HCT116 (cell line): ENCODE results near the gene ALB. TPM values are rescaled to one million over a fixed set of nuclear protein-coding genes. Genes with fewer than 3 reads are reported as not detected.

Experiments used
- ATAC-seq: fragments of 200-7000 bp; cut with Tn5 transposase; 2 replicates; pipeline ENCODE4 v1.9.1; 2020; ENCODE audit warnings: mild to moderate bottlenecking, moderate library complexity
- BruUV-seq: library from RNA; stranded (reverse); fragments of 400-500 nt; replicated peaks from 2 replicates; lab custom pipeline; 2021; lab: Mats Ljungman, UMichigan
- CTCF ChIA-PET: fragments of 300-600 bp; sonication (Branson Sonifier 250); formaldehyde crosslinking; loops from one replicate; lab custom pipeline; 2021; ENCODE audit warnings: antibody characterized with exemption; lab: Charles Lee
- POLR2A ChIA-PET: fragments of 300-600, 350-600 bp; sonication (Branson Sonifier 250); formaldehyde crosslinking; loops from one replicate; lab custom pipeline; 2021; ENCODE audit warnings: antibody characterized with exemption; lab: Charles Lee
- RAD21 ChIA-PET, 2 experiments: fragments of 300-600 bp; sonication (Branson Sonifier 250); formaldehyde crosslinking; loops; one replicate each; lab custom pipeline; 2023; ENCODE audit warnings: low total read pairs in 2 of 2; ENCODE audit not compliant: uncharacterized antibody in 2 of 2, unreplicated experiment in 2 of 2, low non-redundant PET in 1 of 2; lab: Charles Lee
- DNase-seq: peaks from one replicate; pipeline ENCODE4 v3.0.0-alpha.2; 2010; ENCODE audit warnings: low read depth, low spot score
- H2AFZ ChIP-seq: fragments of 200-600 bp; shearing (Covaris generic), sonication (generic); 2 replicates; pipeline ENCODE4 v1.6.1; 2017; ENCODE audit warnings: low read depth, mixed run types, mixed read lengths, antibody characterized with exemption, low read length; ENCODE audit not compliant: poor library complexity, severe bottlenecking
- H3K27ac ChIP-seq: 2 replicates; pipeline ENCODE4 v1.5.1; 2012; ENCODE audit warnings: low read depth, low read length
- H3K27me3 ChIP-seq: fragments of 200-600 bp; sonication (generic); 2 replicates; pipeline ENCODE4 v1.6.1; 2016; ENCODE audit warnings: mixed run types, low read length, mixed read lengths; ENCODE audit not compliant: insufficient read depth
- H3K36me3 ChIP-seq, 2 experiments: fragments of 200-500 bp in 1 of 2; fragments of 200-600 bp in 1 of 2; sonication (Bioruptor generic) in 1 of 2; sonication (generic) in 1 of 2; 2 replicates each; pipeline versions ENCODE4 v1.5.1 to v1.6.1; 2014 to 2016; ENCODE audit warnings: low read length in 2 of 2, inconsistent platforms in 1 of 2, mixed read lengths in 1 of 2, mixed run types in 1 of 2; ENCODE audit not compliant: insufficient read depth in 2 of 2, control insufficient read depth in 1 of 2
- H3K4me1 ChIP-seq, 2 experiments: fragments of 200-600 bp in 1 of 2; sonication (generic) in 1 of 2; 2 replicates each; pipeline versions ENCODE4 v1.5.1 to v1.6.1; 2012 to 2017; ENCODE audit warnings: low read length in 2 of 2, inconsistent platforms in 1 of 2, mild to moderate bottlenecking in 1 of 2, mixed read lengths in 1 of 2, mixed run types in 1 of 2, moderate library complexity in 1 of 2; ENCODE audit not compliant: insufficient read depth in 2 of 2, control insufficient read depth in 1 of 2
- H3K4me2 ChIP-seq: fragments of 200-600 bp; sonication (generic); 2 replicates; pipeline ENCODE4 v1.6.1; 2017; ENCODE audit warnings: mixed run types, low read length, mixed read lengths
- H3K4me3 ChIP-seq, 2 experiments: fragments of 200-600 bp in 1 of 2; sonication (generic) in 1 of 2; replicated peaks in 1 of 2; 2 replicates each; pipeline ENCODE4 v1.5.1; 2011 to 2016; ENCODE audit warnings: low read length in 2 of 2, control low read depth in 1 of 2, low read depth in 1 of 2, mild to moderate bottlenecking in 1 of 2, mixed read lengths in 1 of 2, mixed run types in 1 of 2
- H3K79me2 ChIP-seq: fragments of 200-600 bp; sonication (generic); 2 replicates; pipeline ENCODE4 v1.6.1; 2017; ENCODE audit warnings: mild to moderate bottlenecking, mixed run types, low read length, moderate library complexity, mixed read lengths; ENCODE audit not compliant: insufficient read depth
- H3K9ac ChIP-seq: fragments of 200-600 bp; sonication (generic); 2 replicates; pipeline ENCODE4 v1.6.1; 2016; ENCODE audit warnings: low read length, mixed read lengths
- H3K9me2 ChIP-seq: fragments of 200-600 bp; sonication (generic), shearing (Covaris generic); 2 replicates; pipeline ENCODE4 v1.6.1; 2017; ENCODE audit warnings: mixed run types, mild to moderate bottlenecking, moderate library complexity; ENCODE audit not compliant: insufficient read depth
- H3K9me3 ChIP-seq, 2 experiments: fragments of 200-500 bp in 1 of 2; fragments of 200-600 bp in 1 of 2; sonication (Bioruptor generic) in 1 of 2; sonication (generic) in 1 of 2; 2 replicates each; pipeline ENCODE4 v1.6.1; 2014 to 2017; ENCODE audit warnings: low read length in 2 of 2, mixed read lengths in 2 of 2, inconsistent platforms in 1 of 2, low read depth in 1 of 2, mild to moderate bottlenecking in 1 of 2, mixed run types in 1 of 2, moderate library complexity in 1 of 2; ENCODE audit not compliant: control insufficient read depth in 1 of 2, insufficient read depth in 1 of 2
- H4K20me1 ChIP-seq: fragments of 200-600 bp; sonication (generic), shearing (Covaris generic); 2 replicates; pipeline ENCODE4 v1.6.1; 2017; ENCODE audit warnings: mixed run types, mild to moderate bottlenecking, moderate library complexity; ENCODE audit not compliant: insufficient read depth
- ATF3 ChIP-seq: IDR thresholded peaks from 2 replicates; pipeline ENCODE4 v1.6.1; 2012
- CEBPB ChIP-seq: IDR thresholded peaks from 2 replicates; pipeline ENCODE4 v1.6.1; 2012; ENCODE audit warnings: low read depth
- EGR1 ChIP-seq: IDR thresholded peaks from 2 replicates; pipeline ENCODE4 v1.6.1; 2012; ENCODE audit warnings: low read depth
- FOSL1 ChIP-seq: IDR thresholded peaks from 2 replicates; pipeline ENCODE4 v1.6.1; 2012; ENCODE audit warnings: low read depth
- MAX ChIP-seq: IDR thresholded peaks from 2 replicates; pipeline ENCODE4 v1.6.1; 2012
- REST ChIP-seq: IDR thresholded peaks from 2 replicates; pipeline ENCODE4 v1.6.1; 2012; ENCODE audit warnings: low read depth
- SIN3A ChIP-seq: IDR thresholded peaks from 2 replicates; pipeline ENCODE4 v1.6.1; 2012; ENCODE audit warnings: low read depth
- TCF7L2 ChIP-seq: IDR thresholded peaks from 2 replicates; pipeline ENCODE4 v1.7.0; 2011; ENCODE audit warnings: borderline replicate concordance, inconsistent platforms; ENCODE audit not compliant: insufficient read depth, insufficient read length; ENCODE audit errors: extremely low read depth
- YY1 ChIP-seq: IDR thresholded peaks from 2 replicates; pipeline ENCODE4 v1.6.1; 2011; ENCODE audit warnings: low read length, low read depth, moderate library complexity, mild to moderate bottlenecking; ENCODE audit not compliant: insufficient replicate concordance; ENCODE audit errors: extremely low read depth
- intact Hi-C: fragments of 100-400 bp; cut with micrococcal nuclease; formaldehyde crosslinking; loops from 2 replicates; pipeline ENCODE4 v1.10.0; 2022
- total RNA-seq: library from RNA; stranded (reverse); gene quantifications from one replicate; pipeline ENCODE4 v1.2.1, GENCODE V29; 2021; ENCODE audit not compliant: unreplicated experiment

The ALB gene
- total RNA-seq, 1 experiment from 2014 or later = 26.7 TPM

- H3K9ac ChIP-seq = no peak overlapping the region
- intact Hi-C loops = no loop called here
- H3K27ac ChIP-seq = no peak overlapping the region
- H2AFZ ChIP-seq = no peak overlapping the region
- no peaks in the 10 kb centered on the region for H3K79me2 ChIP-seq
- H3K27me3 ChIP-seq = no peaks in the 10 kb centered on the region
- H3K4me2 ChIP-seq = no peak overlapping the region
- no peak for DNase-seq
- TF ChIP-seq FOSL1 = no peak
- no peak for TF ChIP-seq EGR1
- TF ChIP-seq TCF7L2 = no peak
- no peak for TF ChIP-seq CEBPB
- TF ChIP-seq MAX = no peak
- TF ChIP-seq ATF3 = no peak
- TF ChIP-seq YY1 = no peak
- no peak for TF ChIP-seq SIN3A
- TF ChIP-seq REST = no peak
- TF ChIP-seq, all 23 proteins: peak for 0
- ATAC-seq = no peak
- CTCF ChIA-PET = no interaction called here
- POLR2A ChIA-PET = no interaction called here
- RAD21 ChIA-PET = no interaction called here
- Histone ChIP-seq H4K20me1 (no peaks in the 10 kb centered on the region), H3K36me3 (no peaks in the 10 kb centered on the region), H3K9me2 (no peaks in the 10 kb centered on the region), H3K4me1 (no peaks in the 10 kb centered on the region), H3K4me3 (no peak overlapping the region), H3K9me3 (no peaks in the 10 kb centered on the region)
- no TSS peak for BruUV-seq
These were observed 11.2 kb upstream of the ALB start for GRCh38 chr4:73392936-73393335.
